ENCODE results near the gene OCSTAMP. TPM values are rescaled to one million over a fixed set of nuclear protein-coding genes. Genes with fewer than 3 reads are reported as not detected.

OCSTAMP gene
- total RNA-seq, 3 donors from 2014 or later (not counting 1 experiment from before 2014, with no cell fraction given) = not detected

DNA sequence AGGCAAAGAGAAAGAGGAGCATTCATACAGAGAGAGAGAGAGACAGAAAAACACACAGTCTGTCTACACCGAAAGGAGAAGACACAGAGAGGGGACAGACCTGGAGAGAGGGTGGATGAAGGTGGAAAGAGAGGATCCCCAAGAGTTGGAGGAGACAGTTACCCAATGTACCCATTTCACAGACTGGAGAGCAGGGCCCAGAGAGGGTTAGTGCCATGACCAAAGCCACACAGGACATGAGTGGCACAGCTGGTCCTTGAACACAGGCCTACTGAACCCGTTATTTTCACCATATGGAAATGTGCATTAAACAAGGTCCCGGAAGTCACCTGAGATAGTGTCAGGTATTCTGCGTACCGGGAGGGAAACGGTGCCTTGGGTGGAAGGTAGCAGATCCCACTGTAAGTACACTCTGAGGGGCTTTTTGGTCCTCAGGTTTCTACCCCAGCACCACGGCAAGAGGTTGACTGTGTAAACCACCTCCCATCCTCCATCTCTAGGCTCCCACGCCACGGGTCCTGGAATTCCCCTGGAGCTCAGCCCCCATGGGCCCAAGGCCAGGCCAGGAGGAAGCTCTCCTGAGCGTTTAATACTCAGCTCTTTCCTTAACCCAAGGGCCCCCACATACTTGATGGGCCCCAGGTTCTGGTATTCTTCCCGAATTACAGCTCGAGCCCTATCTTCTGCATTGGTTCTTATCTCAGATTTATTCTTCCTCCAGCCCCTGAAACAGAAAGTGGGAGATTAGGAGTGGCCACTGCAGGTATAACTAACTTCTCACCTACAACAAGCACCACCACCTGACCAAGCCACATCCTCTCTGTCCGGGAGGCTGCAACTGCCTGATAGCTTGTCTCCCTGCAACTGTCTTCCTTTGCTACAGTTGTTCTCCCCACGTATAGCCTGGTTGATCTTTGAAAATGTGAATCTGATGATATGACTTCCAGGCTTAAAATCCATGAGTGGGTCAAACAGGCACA, 38.4 kb upstream of the OCSTAMP start:
- ATAC-seq = peak; percentile 36 to 78 (median 57)
- no peaks in the 10 kb centered on the region for H3K9me3 ChIP-seq (ENCODE audit: control insufficient read depth, insufficient read depth, low read length)
- peaks cover 8% of the 10 kb centered on the region in 2 donors for H3K4me1 Mint-ChIP-seq
- TF ChIP-seq, protein P1, sequence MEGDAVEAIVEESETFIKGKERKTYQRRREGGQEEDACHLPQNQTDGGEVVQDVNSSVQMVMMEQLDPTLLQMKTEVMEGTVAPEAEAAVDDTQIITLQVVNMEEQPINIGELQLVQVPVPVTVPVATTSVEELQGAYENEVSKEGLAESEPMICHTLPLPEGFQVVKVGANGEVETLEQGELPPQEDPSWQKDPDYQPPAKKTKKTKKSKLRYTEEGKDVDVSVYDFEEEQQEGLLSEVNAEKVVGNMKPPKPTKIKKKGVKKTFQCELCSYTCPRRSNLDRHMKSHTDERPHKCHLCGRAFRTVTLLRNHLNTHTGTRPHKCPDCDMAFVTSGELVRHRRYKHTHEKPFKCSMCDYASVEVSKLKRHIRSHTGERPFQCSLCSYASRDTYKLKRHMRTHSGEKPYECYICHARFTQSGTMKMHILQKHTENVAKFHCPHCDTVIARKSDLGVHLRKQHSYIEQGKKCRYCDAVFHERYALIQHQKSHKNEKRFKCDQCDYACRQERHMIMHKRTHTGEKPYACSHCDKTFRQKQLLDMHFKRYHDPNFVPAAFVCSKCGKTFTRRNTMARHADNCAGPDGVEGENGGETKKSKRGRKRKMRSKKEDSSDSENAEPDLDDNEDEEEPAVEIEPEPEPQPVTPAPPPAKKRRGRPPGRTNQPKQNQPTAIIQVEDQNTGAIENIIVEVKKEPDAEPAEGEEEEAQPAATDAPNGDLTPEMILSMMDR (IDR thresholded peaks at IDR 0.05) = no peak
- peaks cover 16% of the 10 kb centered on the region for H3K4me1 ChIP-seq (ENCODE audit: control insufficient read depth, insufficient read depth, low read length)
- peak overlapping the region; percentile 49 for H3K4me3 Mint-ChIP-seq
- no peaks in the 10 kb centered on the region for H3K27me3 Mint-ChIP-seq (ENCODE audit: low read depth in 2 of 2)
- no peaks in the 10 kb centered on the region for H3K27me3 ChIP-seq (ENCODE audit: control insufficient read depth, insufficient read depth, low read length)
- WGBS (ENCODE audit: insufficient coverage) = 58% methylated on average over 11 of the region's 14 CpGs
- H3K9me3 Mint-ChIP-seq = no peaks in the 10 kb centered on the region
- no peak overlapping the region for H3K4me3 ChIP-seq (ENCODE audit: low read length)
- H3K36me3 ChIP-seq (ENCODE audit: control insufficient read depth, insufficient read depth, low read length) = no peaks in the 10 kb centered on the region
- DNase-seq = peak in 1 of 2 donors; percentile 15
- no peak overlapping the region for H3K27ac ChIP-seq (ENCODE audit: low read length)
- no peaks in the 10 kb centered on the region for H3K36me3 Mint-ChIP-seq
- peak overlapping the region in 1 of 2 donors; percentile 40 for H3K27ac Mint-ChIP-seq
- intact Hi-C loops (cut with micrococcal nuclease) = no loop called here

DNA sequence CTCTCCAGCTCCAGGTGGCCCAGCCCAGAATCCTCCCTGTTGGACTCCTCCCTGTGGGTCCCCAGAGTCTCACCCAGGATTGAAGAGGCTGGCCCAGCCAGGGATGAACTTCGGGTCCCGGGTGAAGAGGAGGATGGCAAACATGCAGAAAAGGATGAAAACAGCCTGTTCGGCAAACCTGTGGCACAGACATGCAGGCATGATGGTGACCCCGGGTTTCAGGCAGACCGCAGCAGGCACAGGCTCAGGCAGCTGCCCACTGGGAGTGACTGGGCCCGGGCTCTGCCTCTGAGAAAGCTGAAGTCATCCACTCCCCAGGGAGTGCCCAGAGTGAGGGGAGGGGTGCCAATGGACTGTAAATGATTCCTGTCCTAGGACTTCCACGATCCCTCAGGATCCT, 37.5 kb upstream of the OCSTAMP start:
- intact Hi-C loops (cut with micrococcal nuclease) = no loop called here
- Mint-ChIP-seq H3K27me3 (ENCODE audit: low read depth in 2 of 2) (no peaks in the 10 kb centered on the region), H3K36me3 (no peaks in the 10 kb centered on the region), H3K27ac (no peak overlapping the region), H3K4me1 (peaks cover 8% of the 10 kb centered on the region in 2 donors), H3K4me3 (no peak overlapping the region), H3K9me3 (no peaks in the 10 kb centered on the region)
- Histone ChIP-seq H3K9me3 (ENCODE audit: control insufficient read depth, insufficient read depth, low read length) (no peaks in the 10 kb centered on the region), H3K27ac (ENCODE audit: low read length) (no peak overlapping the region), H3K4me1 (ENCODE audit: control insufficient read depth, insufficient read depth, low read length) (peaks cover 16% of the 10 kb centered on the region), H3K27me3 (ENCODE audit: control insufficient read depth, insufficient read depth, low read length) (no peaks in the 10 kb centered on the region), H3K4me3 (ENCODE audit: low read length) (no peak overlapping the region), H3K36me3 (ENCODE audit: control insufficient read depth, insufficient read depth, low read length) (no peaks in the 10 kb centered on the region)
- 91% methylated on average over 7 of the region's 7 CpGs for WGBS (ENCODE audit: insufficient coverage)
- DNase-seq = no peak
- TF ChIP-seq, protein P1 (IDR thresholded peaks at IDR 0.05) = no peak
- ATAC-seq = no peak

DNA sequence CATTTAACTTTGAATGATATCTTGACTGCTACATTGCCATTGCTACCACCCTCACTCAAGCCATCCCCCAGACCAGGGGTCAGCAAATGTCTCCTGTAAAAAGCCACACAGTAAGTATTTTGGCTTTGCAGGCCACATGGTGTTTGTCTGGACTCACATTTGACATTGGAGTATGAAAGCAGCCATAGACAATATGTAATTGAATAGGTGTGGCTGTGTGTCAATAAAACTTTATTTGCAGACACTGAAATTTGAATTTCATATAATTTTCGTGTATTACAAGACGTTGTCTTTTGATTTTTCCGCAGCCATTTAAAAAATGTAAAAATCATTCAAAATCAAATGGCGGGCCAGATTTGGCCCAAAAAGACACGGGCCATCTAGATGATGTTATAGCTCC, 36.3 kb upstream of the OCSTAMP start:
- 96% methylated on average over 5 of the region's 5 CpGs for WGBS (ENCODE audit: insufficient coverage)
- Histone ChIP-seq H3K27me3 (ENCODE audit: control insufficient read depth, insufficient read depth, low read length) (no peaks in the 10 kb centered on the region), H3K9me3 (ENCODE audit: control insufficient read depth, insufficient read depth, low read length) (no peaks in the 10 kb centered on the region), H3K4me3 (ENCODE audit: low read length) (no peak overlapping the region), H3K36me3 (ENCODE audit: control insufficient read depth, insufficient read depth, low read length) (no peaks in the 10 kb centered on the region), H3K4me1 (ENCODE audit: control insufficient read depth, insufficient read depth, low read length) (peaks cover 16% of the 10 kb centered on the region), H3K27ac (ENCODE audit: low read length) (no peak overlapping the region)
- Mint-ChIP-seq H3K4me1 (peaks cover 8% of the 10 kb centered on the region in 2 donors), H3K27me3 (ENCODE audit: low read depth in 2 of 2) (no peaks in the 10 kb centered on the region), H3K9me3 (no peaks in the 10 kb centered on the region), H3K27ac (no peak overlapping the region), H3K36me3 (no peaks in the 10 kb centered on the region), H3K4me3 (no peak overlapping the region)
- intact Hi-C loops (cut with micrococcal nuclease) = no loop called here
- ATAC-seq = no peak
- TF ChIP-seq, protein P1 (IDR thresholded peaks at IDR 0.05) = no peak
- DNase-seq = no peak

Measured in natural killer cell (primary cell).